HG03159 (cell line): ENCODE results near the gene GABRR2.
A peak's percentile ranks its signal among the peaks of the same experiment; 100 is the strongest.
"Not testable (repeated sequence)": the region's sequence is repeated elsewhere in the genome, so short reads cannot be mapped to it uniquely, and the experiment has no call there.

Source experiments
- ATAC-seq: cut with Tn5 transposase; IDR thresholded peaks from one replicate; pipeline ENCODE4 v1.9.1; 2021; ENCODE audit warnings: mild to moderate bottlenecking, moderate library complexity; ENCODE audit not compliant: unreplicated experiment

GABRR2 gene

GRCh38 chr6:89328976-89329375 is 13.9 kb upstream of the GABRR2 start:
- no peak for ATAC-seq

- ATAC-seq: no peak
Measured at GRCh38 chr6:89324304-89324703, 9.2 kb upstream of the GABRR2 start.

- ATAC-seq: no peak
Measured at GRCh38 chr6:89323511-89323971, 8.4 kb upstream of the GABRR2 start.

GRCh38 chr6:89321131-89321970 is 6.3 kb upstream of the GABRR2 start:
- ATAC-seq: no peak

GRCh38 chr6:89320012-89320559 is 5.0 kb upstream of the GABRR2 start:
- ATAC-seq: no peak

GRCh38 chr6:89317067-89317466 is 2.0 kb upstream of the GABRR2 start:
- no peak for ATAC-seq

- ATAC-seq: no peak
Measured at GRCh38 chr6:89314692-89315091, 407 bp downstream of the GABRR2 start.

GRCh38 chr6:89313006-89313405 is 2.1 kb downstream of the GABRR2 start:
- no peak for ATAC-seq

GRCh38 chr6:89311853-89312531 is 3.1 kb downstream of the GABRR2 start:
- no peak for ATAC-seq

GRCh38 chr6:89311530-89311852 is 3.6 kb downstream of the GABRR2 start:
- no peak for ATAC-seq

- no peak for ATAC-seq
Measured at GRCh38 chr6:89310929-89311328, 4.2 kb downstream of the GABRR2 start.

GRCh38 chr6:89308525-89309395 is 6.3 kb downstream of the GABRR2 start:
- ATAC-seq: no peak

- ATAC-seq: not testable (repeated sequence)
Measured at GRCh38 chr6:89304517-89304916, 10.6 kb downstream of the GABRR2 start.

- ATAC-seq: no peak
Measured at GRCh38 chr6:89302936-89303335, 12.2 kb downstream of the GABRR2 start.

GRCh38 chr6:89302195-89302770 is 12.8 kb downstream of the GABRR2 start:
- no peak for ATAC-seq

GRCh38 chr6:89301586-89302194 is 13.4 kb downstream of the GABRR2 start:
- ATAC-seq: no peak

- no peak for ATAC-seq
Measured at GRCh38 chr6:89299466-89299850, 15.6 kb downstream of the GABRR2 start.

GRCh38 chr6:89298680-89299465 is 16.2 kb downstream of the GABRR2 start:
- no peak for ATAC-seq

- ATAC-seq: peak; percentile 92
Measured at GRCh38 chr6:89297695-89298351, 17.3 kb downstream of the GABRR2 start.
